GM23338 (cell line): Measurements from ENCODE around the gene EFS.

Source experiments
- CREB1 ChIP-seq: fragments of 250-450 bp; sonication (Bioruptor Pico); IDR thresholded peaks from 2 replicates; pipeline ENCODE4 v1.5.0; 2020; ENCODE audit warnings: low read depth, mild to moderate bottlenecking, moderate library complexity
- EZH2 ChIP-seq: fragments of 200-600 bp; sonication (generic); IDR thresholded peaks from one replicate; pipeline ENCODE4 v1.8.0; 2017; ENCODE audit warnings: antibody characterized with exemption, mild to moderate bottlenecking, low read depth; ENCODE audit not compliant: unreplicated experiment
- EZH2phosphoT487 ChIP-seq: fragments of 200-600 bp; sonication (generic); IDR thresholded peaks from one replicate; pipeline ENCODE4 v1.8.1; 2018; ENCODE audit warnings: antibody characterized with exemption; ENCODE audit not compliant: unreplicated experiment
- POLR2AphosphoS5 ChIP-seq: IDR thresholded peaks from 2 replicates; pipeline ENCODE4 v1.6.1; 2016; ENCODE audit warnings: antibody characterized with exemption, low read depth
- TF ChIP-seq, protein P1 (sequence below), 2 experiments: fragments of 200-600 bp in 1 of 2; sonication (generic) in 1 of 2; conservative IDR thresholded peaks; 2 replicates each; pipeline versions ENCODE4 v1.5.1 to v1.6.1; 2016 to 2017; ENCODE audit warnings: antibody characterized with exemption in 2 of 2, low read depth in 2 of 2, mild to moderate bottlenecking in 2 of 2, moderate library complexity in 1 of 2

DNA sequence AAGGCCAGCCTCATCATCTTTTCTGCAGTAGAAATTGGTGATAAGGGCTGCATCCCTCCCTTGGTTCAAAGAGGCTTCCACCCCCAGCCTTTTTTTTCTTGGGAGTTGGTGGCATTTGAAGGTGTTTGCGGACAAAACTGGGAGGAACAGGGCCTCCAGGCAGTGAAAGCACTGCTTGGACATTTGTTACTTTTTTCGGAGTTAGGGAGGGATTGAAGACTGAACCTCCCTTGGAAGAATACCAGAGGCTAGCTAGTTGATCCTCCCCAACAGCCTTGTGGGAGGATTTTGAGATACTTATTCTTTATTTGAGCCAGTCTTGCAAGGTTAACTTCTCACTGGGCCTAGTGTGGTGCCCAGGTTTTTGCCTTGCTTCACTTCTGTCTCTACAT lies 40.5 kb downstream of the EFS start:
- TF ChIP-seq POLR2AphosphoS5 (no peak), EZH2 (no peak), EZH2phosphoT487 (no peak), CREB1 (CRISPR knock-in tag) (no peak)
- TF ChIP-seq, protein P1, sequence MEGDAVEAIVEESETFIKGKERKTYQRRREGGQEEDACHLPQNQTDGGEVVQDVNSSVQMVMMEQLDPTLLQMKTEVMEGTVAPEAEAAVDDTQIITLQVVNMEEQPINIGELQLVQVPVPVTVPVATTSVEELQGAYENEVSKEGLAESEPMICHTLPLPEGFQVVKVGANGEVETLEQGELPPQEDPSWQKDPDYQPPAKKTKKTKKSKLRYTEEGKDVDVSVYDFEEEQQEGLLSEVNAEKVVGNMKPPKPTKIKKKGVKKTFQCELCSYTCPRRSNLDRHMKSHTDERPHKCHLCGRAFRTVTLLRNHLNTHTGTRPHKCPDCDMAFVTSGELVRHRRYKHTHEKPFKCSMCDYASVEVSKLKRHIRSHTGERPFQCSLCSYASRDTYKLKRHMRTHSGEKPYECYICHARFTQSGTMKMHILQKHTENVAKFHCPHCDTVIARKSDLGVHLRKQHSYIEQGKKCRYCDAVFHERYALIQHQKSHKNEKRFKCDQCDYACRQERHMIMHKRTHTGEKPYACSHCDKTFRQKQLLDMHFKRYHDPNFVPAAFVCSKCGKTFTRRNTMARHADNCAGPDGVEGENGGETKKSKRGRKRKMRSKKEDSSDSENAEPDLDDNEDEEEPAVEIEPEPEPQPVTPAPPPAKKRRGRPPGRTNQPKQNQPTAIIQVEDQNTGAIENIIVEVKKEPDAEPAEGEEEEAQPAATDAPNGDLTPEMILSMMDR (conservative IDR thresholded peaks at IDR 0.05; ENCODE audit: low read depth in 2 of 2): no peak
